IPS-18c (cell line): ENCODE results near the gene STAU1.
"Not testable (repeated sequence)": the region's sequence is repeated elsewhere in the genome, so short reads cannot be mapped to it uniquely, and the experiment has no call there.

Source experiments
- H3K4me3 ChIP-seq: 2 replicates; pipeline ENCODE4 v1.7.0; 2013; ENCODE audit warnings: low read depth, mild to moderate bottlenecking, low read length, moderate library complexity; ENCODE audit not compliant: insufficient read depth
- H3K9me3 ChIP-seq: one replicate; pipeline ENCODE4 v1.6.1; 2013; ENCODE audit warnings: mild to moderate bottlenecking, low read length, moderate library complexity; ENCODE audit not compliant: control insufficient read depth, insufficient read depth

STAU1 gene

DNA sequence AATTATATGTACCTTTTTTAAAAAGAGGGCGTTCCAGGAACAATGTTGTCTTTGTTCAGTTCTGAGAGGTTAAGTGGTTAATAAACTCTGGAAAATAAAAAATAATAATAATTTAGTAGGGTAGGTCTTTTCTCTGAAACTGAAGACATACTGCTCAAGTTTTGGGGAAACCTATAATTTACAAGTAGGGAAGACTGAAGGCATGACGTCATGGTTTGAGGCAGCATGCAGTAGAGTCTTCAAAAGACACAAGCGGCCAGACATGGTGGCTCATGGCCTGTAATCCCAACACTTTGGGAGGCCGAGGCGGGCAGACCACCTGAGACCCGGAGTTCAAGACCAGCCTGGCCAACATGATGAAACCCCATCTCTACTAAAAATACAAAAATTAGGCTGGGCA lies 14.0 kb downstream of the STAU1 start:
- Histone ChIP-seq H3K4me3 (no peak overlapping the region), H3K9me3 (no peaks in the 10 kb centered on the region)

DNA sequence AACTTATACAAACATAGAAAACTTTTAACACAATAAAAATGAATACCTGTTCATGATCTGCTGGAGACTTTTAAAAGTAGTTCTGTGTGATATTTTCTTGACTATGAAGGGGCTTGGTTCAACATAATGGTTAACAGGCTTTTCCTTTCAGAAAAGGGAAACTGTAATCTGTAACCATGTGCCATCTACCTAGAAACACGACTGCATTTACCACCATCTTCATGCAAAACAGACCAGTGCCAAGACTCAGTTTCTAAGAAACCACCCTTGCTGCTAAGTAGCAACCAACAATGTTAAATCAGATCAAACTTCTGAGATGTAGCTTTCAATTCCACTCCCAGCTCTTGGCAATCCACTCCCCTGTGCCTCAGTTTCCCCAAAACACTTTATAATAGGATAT lies 15.7 kb downstream of the STAU1 start:
- no peak overlapping the region for H3K4me3 ChIP-seq
- no peaks in the 10 kb centered on the region for H3K9me3 ChIP-seq

DNA sequence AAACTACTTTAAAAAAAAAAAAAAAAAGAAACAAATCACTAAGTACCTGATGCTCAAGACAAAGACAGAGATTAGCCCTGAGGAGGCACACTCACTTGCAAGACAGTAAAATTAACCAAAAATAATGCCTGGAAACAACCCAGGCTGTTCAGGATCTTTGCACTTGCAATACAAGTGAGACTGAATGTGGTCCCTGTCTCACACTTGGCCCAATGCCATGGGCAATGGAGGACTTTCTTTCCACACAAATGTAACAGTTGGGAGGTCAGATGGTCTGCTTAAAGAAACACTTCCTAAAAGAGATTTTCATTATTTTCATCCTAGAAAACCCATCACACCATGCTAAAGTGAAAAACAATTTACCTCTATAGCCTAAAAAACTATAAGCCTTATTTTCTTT lies 16.2 kb downstream of the STAU1 start:
- Histone ChIP-seq H3K9me3 (no peaks in the 10 kb centered on the region), H3K4me3 (no peak overlapping the region)

DNA sequence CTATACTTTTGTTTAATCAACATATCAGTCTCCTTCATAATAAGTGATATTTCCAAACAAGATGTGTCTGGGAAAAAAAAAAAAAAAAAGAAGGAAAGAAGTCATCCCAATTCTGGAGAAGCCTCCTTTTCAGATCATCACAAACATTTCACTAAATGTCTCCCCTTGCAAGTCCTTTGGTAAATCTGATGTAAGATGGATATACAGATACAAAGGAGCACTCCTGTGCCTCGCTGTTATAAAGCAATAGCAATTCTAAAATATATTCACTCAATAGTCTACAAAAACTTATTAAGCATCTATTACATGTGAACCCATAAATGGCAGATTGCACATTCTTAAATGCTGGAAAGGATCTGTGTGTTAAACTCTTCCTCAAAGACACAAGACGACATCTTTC lies 17.4 kb downstream of the STAU1 start:
- no peak overlapping the region for H3K4me3 ChIP-seq
- no peaks in the 10 kb centered on the region for H3K9me3 ChIP-seq

DNA sequence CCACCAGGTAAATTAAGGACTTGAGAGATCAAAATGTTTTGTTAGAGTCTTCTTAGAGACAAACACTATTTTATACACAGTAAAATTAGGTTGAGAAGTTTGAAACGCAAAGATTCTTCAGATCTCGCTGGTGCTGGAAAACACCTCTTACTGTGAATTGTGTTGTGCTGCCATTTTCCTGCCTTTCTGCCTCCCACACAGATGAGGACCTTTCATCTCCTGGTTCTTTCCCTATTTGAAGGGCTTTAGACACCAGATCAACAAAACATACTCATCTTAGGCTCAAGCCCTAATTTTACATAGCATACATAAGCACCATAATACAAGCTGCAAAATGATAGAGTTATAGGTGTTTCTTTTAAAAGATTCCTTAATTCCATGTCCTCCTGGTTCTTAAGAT lies 18.6 kb downstream of the STAU1 start:
- H3K9me3 ChIP-seq = no peaks in the 10 kb centered on the region
- no peak overlapping the region for H3K4me3 ChIP-seq

DNA sequence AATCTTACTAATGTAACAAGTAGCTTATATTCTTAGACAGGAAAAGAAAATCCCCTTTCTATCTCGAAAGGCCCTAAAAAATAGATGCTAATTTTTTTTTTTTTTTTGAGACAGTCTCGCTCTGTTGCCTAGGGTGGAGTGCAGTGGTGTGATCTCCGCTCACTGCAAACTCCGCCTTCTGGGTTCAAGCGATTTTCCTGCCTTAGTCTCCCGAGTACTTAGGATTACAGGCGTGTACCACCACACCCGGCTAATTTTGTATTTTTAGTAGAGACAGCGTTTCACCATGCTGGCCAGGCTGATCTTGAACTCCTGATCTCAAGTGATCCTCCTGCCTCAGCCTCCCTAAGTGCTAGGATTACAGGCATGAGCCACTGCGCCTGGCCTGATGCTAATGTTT lies 19.3 kb downstream of the STAU1 start:
- not testable (repeated sequence) for H3K9me3 ChIP-seq, H3K4me3 ChIP-seq

DNA sequence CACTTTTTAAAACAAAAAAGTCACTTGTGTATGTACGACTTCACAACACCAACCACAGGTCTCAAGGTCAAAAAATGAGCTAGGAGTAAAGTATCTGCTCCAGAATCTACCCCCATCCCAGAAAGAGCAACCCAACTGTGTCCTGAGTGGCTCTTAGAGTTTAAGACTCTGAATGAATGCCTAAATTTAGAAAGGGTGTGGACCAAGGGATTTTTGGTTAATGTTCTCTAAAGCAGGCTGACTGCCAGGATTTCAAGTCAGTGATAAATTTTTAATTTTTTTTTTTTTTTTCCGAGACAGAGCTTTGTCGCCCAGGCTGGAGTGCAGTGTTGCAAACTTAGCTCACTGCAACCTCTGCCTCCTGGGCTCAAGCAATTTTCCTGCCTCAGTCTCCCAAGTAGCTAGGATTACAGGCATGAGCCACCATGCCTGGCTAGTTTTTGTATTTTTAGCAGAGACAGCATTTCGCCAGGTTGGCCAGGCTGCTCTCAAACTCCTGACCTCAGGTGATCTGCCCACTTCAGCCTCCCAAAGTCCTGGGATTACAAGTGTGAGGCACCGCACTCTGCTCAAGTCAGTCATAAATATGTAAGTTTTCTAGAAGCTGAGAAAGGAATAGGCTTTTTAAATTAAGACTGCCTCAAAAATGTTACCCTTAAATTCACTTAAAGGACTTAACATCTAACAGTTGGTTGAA lies 20.2 kb downstream of the STAU1 start:
- Histone ChIP-seq H3K9me3 (no peaks in the 10 kb centered on the region), H3K4me3 (no peak overlapping the region)

DNA sequence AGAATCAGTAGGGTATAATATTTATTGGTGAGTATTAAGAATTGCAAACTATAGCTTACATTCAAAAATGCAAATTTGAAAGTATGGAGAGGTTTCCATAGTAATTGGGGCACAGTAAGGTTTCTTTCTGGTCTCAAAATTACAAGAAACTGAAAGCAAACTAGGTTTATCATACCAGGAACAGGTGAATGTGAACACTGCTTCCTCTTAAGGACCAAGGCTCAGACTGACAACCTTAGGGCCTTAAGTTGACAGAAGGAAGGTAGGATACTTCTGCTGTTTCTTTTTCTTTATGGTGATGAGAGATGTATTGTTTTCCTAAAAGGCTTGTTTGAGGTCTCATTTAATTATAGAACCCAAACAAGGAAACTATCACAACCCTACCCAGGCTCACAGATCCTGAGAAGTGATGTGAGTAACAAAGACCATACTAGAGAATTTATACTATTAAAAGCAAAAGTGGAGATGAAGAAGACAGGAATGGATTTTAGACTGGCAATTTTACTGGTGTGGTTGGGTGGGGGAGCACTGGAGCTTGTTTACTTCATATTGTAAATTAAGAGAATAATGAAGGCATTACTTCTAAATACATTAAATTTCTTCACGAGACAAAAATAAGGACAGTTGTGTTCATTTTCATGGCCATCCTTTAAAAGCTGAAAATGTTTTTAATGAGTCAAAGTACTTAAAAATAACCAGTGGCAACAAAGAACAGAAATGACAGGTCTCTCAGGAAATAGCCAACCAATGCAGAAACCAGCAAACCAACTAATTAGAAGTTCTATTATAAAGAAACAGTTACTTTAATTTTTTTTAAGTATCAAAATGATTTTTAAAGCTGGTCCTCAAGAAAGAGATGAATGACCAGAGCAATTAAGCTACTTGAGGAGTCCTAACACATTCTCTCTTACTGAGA lies 21.3 kb downstream of the STAU1 start:
- H3K4me3 ChIP-seq = no peak overlapping the region
- H3K9me3 ChIP-seq = no peaks in the 10 kb centered on the region

DNA sequence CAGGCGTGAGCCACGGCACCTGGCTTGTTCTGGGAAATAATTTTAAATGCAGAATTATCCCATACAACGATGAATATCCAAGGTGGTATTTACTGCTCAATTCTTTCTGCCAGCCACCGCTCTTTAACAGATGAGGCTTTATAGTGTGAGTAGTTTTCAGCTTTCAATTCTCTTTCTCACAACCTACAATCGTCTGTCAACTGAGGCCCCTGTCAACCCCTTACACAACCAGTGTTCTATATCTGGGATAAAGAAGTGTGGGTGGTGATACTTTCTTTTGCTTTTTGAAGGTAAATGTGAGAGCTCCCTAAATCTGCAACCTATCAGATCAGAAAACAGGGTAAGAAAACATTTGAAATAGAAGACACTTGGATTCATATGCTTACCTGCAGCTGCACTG lies 22.5 kb downstream of the STAU1 start:
- H3K9me3 ChIP-seq = no peaks in the 10 kb centered on the region
- no peak overlapping the region for H3K4me3 ChIP-seq

DNA sequence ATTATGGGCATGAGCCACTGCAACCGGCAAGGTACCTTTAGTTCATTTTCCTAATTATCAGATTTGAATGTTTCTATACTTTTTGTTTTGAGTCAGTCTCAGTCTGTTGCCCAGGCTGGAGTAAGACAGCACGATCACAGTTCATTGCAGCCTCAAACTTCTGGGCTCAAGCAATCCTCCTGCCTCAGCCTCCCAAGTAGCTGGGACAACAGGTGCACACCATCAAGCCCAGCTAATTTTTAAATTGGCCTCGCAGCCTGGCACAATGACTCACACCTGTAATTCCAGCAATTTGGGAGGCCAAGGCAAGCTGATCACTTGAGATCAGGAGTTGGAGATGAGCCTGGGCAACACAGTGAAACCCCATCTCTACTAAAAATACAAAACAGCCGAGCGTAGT lies 24.4 kb downstream of the STAU1 start:
- H3K4me3 ChIP-seq = no peak overlapping the region
- no peaks in the 10 kb centered on the region for H3K9me3 ChIP-seq

DNA sequence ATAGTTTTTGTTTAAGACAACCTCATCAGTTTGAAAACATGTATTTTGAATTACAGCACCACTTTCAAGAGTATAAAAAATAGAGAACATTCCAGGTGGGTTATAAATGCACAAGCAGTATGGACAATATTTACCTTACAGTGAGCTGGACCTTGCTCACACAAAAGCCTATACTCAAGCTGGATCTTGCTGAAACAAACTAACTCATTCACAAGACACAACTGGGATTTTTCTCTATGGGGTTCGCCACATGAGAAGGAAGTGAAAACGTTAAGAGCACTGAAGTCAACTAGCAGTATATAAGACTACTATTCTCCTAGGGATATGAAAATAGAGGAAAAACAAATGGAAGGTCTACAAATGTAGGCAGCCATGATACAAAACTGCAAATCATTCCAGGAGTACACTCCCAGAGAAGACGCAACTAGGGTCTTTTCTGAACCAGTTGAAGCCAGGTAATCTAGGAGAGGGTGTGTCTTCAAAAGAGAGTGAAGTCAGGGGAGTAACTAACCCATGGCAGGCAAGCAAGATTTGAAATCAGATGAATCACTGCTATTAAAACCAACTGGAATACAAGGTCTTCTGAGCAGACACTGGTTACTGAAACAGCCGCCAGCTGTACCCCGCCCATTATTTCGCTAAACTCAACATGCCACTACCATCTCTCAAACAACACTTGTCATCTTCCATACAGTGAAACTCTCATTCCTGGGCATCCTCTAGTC lies 26.5 kb downstream of the STAU1 start:
- Histone ChIP-seq H3K9me3 (no peaks in the 10 kb centered on the region), H3K4me3 (no peak overlapping the region)

DNA sequence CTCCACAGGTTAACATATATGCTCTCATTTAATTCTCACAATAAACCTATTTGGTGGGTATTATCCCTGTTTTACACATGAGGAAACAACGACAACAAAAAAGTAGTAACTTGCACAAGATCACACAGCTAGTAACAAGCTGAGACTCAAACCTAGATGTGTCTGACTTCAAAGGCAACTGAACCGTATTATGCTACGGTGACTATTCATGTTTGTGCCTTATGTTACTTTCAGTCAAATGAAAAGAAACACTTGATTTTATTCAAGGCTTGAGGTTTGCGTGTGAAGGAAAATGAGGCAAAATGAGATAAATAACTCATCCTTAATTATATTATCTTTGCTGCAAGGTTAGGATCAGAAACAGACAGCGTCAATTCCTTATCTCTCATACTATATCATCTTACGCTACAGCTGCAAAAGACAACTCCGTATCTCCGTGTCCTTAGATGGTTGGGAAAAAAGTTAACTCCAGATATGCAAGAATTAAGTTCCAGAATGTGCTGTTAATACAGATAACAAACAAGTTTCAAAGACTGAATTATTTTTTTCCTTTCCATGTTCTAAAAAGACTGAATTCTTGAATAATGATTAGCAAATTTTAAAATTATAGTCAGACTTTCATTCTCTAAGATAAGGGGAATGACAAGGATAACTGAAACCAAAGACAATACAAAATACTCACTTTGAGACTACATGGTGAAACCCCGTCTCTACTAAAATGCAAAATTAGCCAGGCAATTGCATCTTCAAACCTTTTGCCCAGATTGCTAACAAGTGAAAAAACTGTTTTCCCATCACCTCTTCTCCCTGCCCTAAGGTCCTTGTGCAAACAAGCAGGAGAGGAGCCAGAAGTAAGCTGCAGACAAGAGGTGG lies 27.8 kb downstream of the STAU1 start:
- Histone ChIP-seq H3K4me3 (no peak overlapping the region), H3K9me3 (no peaks in the 10 kb centered on the region)

DNA sequence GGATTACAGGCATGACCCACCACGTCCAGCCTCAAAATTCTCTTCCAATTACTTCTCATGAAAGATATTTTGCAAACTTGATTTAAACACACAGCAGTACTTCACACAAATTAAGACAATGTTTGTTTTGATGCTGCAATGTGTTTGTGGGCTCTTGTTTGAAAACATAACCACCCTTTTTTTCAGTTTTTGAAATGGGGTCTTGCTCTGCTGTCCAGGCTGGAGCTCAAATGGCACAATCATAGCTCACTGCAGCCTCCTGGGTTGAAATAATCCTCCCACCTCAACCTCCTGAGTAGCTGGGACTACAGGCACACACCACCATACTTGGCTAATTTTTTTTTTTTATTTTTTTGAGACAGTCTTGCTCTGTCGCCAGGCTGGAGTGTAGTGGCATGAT lies 31.0 kb downstream of the STAU1 start:
- no peaks in the 10 kb centered on the region for H3K9me3 ChIP-seq
- no peak overlapping the region for H3K4me3 ChIP-seq

DNA sequence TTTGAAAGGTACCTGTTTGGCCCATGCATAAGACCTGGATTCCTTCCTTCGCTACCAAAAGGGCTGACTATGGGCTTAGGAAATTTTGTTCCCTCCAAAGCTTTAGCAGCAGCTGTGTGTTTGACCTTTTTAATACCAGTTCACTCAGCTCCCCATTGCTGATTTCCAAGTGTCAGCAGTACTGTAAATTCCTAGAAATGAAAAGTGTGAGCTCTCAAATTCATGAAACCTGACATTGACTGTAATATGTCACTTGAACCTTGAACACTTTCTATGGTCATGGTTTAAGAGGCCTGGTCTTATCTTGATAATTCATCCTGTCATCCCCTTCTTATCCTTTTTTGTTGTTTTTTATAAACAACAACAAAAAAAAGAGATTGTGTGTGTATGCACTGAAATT lies 31.7 kb downstream of the STAU1 start:
- no peaks in the 10 kb centered on the region for H3K9me3 ChIP-seq
- H3K4me3 ChIP-seq = no peak overlapping the region

DNA sequence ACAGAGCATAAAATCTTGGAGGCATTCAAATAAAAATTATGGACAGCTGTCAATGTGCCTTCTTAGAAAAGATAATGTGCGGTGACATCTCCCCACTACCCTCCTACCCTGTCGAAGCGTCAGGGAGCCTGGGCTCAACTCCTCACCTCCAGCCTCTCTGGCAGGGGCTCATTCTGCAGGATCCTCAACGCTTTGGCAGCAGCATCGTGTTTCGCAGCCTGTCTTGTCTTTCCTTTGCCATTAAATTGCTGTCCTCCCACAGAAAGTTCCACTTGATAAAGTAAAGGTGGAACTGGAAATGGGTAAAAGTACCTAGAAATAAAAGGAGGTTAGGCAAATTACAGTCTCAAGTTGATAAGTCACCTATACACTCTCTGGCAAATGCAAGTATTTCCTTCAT lies 36.7 kb downstream of the STAU1 start:
- no peaks in the 10 kb centered on the region for H3K9me3 ChIP-seq
- no peak overlapping the region for H3K4me3 ChIP-seq

DNA sequence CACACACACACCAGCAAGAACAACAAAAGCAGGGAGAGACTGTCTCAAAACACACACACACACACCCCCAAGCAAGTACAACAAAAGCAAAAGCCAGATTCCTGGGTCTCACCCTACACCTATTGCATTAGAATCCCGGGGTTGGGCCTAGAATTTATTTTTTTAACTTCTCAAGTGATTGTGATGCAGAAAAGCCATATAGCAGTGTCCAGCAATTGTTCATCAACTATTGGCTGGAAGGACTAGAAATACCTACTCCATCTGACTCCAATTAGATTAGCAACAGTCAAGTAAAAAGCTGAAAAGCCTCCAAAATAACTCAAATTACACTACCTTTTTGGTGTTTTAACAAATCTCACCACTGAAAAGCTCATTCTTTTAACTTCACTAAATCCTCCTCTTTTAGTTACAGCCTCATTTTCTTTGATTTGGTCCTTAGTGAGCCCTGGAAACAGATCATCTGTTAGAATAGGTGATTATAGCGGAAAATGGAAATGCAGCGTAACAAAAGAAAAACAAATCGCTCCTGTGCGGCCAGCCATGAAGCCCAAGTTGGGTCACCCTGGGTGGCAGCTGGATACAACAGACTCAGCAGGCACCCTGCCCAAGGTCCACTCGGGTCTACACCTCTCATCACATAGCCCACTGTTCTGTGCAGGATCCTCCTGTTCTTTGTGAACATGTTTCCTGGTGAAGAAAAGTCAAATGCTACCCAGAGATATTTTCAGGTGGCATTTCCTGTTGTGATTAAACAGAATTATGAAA lies 38.7 kb downstream of the STAU1 start:
- Histone ChIP-seq H3K9me3 (no peaks in the 10 kb centered on the region), H3K4me3 (no peak overlapping the region)
